Middle frontal gyrus (tissue), 1 donor: Measurements from ENCODE around the gene CMIP.

Experiments
- DNase-seq: peaks from one replicate; pipeline ENCODE4 v3.0.0-alpha.2; 2015; ENCODE audit warnings: low spot score; ENCODE audit errors: extremely low spot score

CMIP gene

GRCh38 chr16:81461243-81461642, 16.6 kb downstream of the CMIP start:
- DNase-seq, result no peak

- DNase-seq, result no peak
Measured at GRCh38 chr16:81461766-81462165, 17.2 kb downstream of the CMIP start.

GRCh38 chr16:81462683-81463082, 18.1 kb downstream of the CMIP start:
- DNase-seq, result no peak

GRCh38 chr16:81463296-81463890, 18.8 kb downstream of the CMIP start:
- no peak for DNase-seq

- DNase-seq, result no peak
Measured at GRCh38 chr16:81464279-81464678, 19.7 kb downstream of the CMIP start.

GRCh38 chr16:81465375-81465943, 20.9 kb downstream of the CMIP start:
- no peak for DNase-seq

GRCh38 chr16:81466356-81466980, 21.9 kb downstream of the CMIP start:
- DNase-seq, result no peak

- no peak for DNase-seq
Measured at GRCh38 chr16:81467072-81467471, 22.5 kb downstream of the CMIP start.

GRCh38 chr16:81467815-81468214, 23.2 kb downstream of the CMIP start:
- no peak for DNase-seq

- no peak for DNase-seq
Measured at GRCh38 chr16:81468269-81468902, 23.8 kb downstream of the CMIP start.

- no peak for DNase-seq
Measured at GRCh38 chr16:81469183-81469677, 24.6 kb downstream of the CMIP start.

GRCh38 chr16:81469710-81470535, 25.3 kb downstream of the CMIP start:
- no peak for DNase-seq

- no peak for DNase-seq
Measured at GRCh38 chr16:81470796-81471636, 26.4 kb downstream of the CMIP start.

GRCh38 chr16:81471882-81472281, 27.3 kb downstream of the CMIP start:
- DNase-seq, result no peak

- no peak for DNase-seq
Measured at GRCh38 chr16:81472391-81472790, 27.8 kb downstream of the CMIP start.

GRCh38 chr16:81473066-81473488, 28.5 kb downstream of the CMIP start:
- DNase-seq, result no peak

- DNase-seq, result no peak
Measured at GRCh38 chr16:81473558-81473957, 28.9 kb downstream of the CMIP start.

- DNase-seq, result no peak
Measured at GRCh38 chr16:81473969-81474959, 29.7 kb downstream of the CMIP start.
